Measurements from ENCODE around the gene TKT. TPM values are rescaled to one million over a fixed set of nuclear protein-coding genes. Genes with fewer than 3 reads are reported as not detected.
"Not testable (repeated sequence)": the region's sequence is repeated elsewhere in the genome, so short reads cannot be mapped to it uniquely, and the experiment has no call there.

TKT gene
- polyA plus RNA-seq, 2 of the 4 experiments (the other 2 are of a cell fraction): 628 to 1,457 TPM

GRCh38 chr3:53252947-53253322 lies 2.9 kb downstream of the TKT start:
- not testable (repeated sequence) for FAIRE-seq; DNase-seq (ENCODE audit: low read depth in 1 of 2, low spot score in 1 of 2); H3K9me3 ChIP-seq; ATAC-seq; TF ChIP-seq FOSL2 (IDR thresholded peaks at IDR 0.05)
- Histone ChIP-seq H3K4me1 (peaks cover 48% of the 10 kb centered on the region), H3K4me3 (peak overlapping the region; percentile 100), H3K4me2 (peak overlapping the region; percentile 74), H3K27ac (peak overlapping the region; percentile 99 to 100)
- TF ChIP-seq GATA3 (IDR thresholded peaks at IDR 0.05; ENCODE audit: borderline replicate concordance): 0 out of 2 replicates have a peak, but pooled peaks have one; percentile 13
- peak; percentile 51 for TF ChIP-seq FOSL2 (CRISPR knock-in tag; IDR thresholded peaks at IDR 0.05)
- ChIA-PET POLR2A (interaction anchor here (0.7 to 1.9 kb wide), 4 partner anchors 14 to 22 kb away, joined by 3 to 6 read pairs (median 4); no protein-coding TSS in a partner anchor), CTCF (interaction anchor here (1.2 to 1.6 kb wide), 2 partner anchors 12 to 33 kb away, joined by 4 to 5 read pairs; no protein-coding TSS in a partner anchor)
- 0% methylated on average over 7 of the region's 8 CpGs for whole genome bisulfite sequencing (ENCODE audit: missing lambda C conversion rate)

GRCh38 chr3:53252096-53252946 lies 3.5 kb downstream of the TKT start:
- Histone ChIP-seq H3K27ac (peak overlapping the region; percentile 99 to 100), H3K4me3 (peak overlapping the region; percentile 100), H3K9me3 (no peaks in the 10 kb centered on the region), H3K4me2 (peak overlapping the region; percentile 74), H3K4me1 (peaks cover 54% of the 10 kb centered on the region)
- POLR2A ChIA-PET: interaction anchor here (0.7 to 1.9 kb wide), 6 partner anchors 9 to 23 kb away, joined by 3 to 6 read pairs (median 3); no protein-coding TSS in a partner anchor
- FAIRE-seq (no peak), ATAC-seq (no peak), DNase-seq (ENCODE audit: low read depth in 1 of 2, low spot score in 1 of 2) (no peak)
- CTCF ChIA-PET: interaction anchor here (0.6 to 3.1 kb wide), 6 partner anchors 11 to 33 kb away, joined by 3 to 9 read pairs (median 4); no protein-coding TSS in a partner anchor
- WGBS (ENCODE audit: missing lambda C conversion rate): 1% methylated on average over 10 of the region's 10 CpGs
- TF ChIP-seq CEBPB (IDR thresholded peaks at IDR 0.05): 0 out of 4 replicates have a peak, but pooled peaks of 1 of the 2 experiments have one; percentile 7
- TF ChIP-seq SMC3 (IDR thresholded peaks at IDR 0.05): no peak

- peak overlapping the region; percentile 74 for H3K4me2 ChIP-seq
- peak overlapping the region; percentile 100 for H3K4me3 ChIP-seq
- peak overlapping the region; percentile 99 to 100 for H3K27ac ChIP-seq
- FAIRE-seq: no peak
- no peak for ATAC-seq
- TF ChIP-seq MAX (IDR thresholded peaks at IDR 0.05) (no peak), HES2 (IDR thresholded peaks at IDR 0.05) (no peak), MYC (IDR thresholded peaks at IDR 0.05; ENCODE audit: borderline replicate concordance, low read length) (no peak), SMC3 (IDR thresholded peaks at IDR 0.05) (no peak)
- 5% methylated on average over 3 of the region's 4 CpGs for WGBS (ENCODE audit: missing lambda C conversion rate)
- DNase-seq (ENCODE audit: low read depth in 1 of 2, low spot score in 1 of 2): no peak
- H3K4me1 ChIP-seq: peaks cover 56% of the 10 kb centered on the region
- ChIA-PET POLR2A (interaction anchor here (1.1 to 1.9 kb wide), 3 partner anchors 9 to 19 kb away, joined by 3 to 6 read pairs (median 3); no protein-coding TSS in a partner anchor), CTCF (interaction anchor here (1.1 to 3.1 kb wide), 4 partner anchors 10 to 32 kb away, joined by 3 to 9 read pairs (median 4); no protein-coding TSS in a partner anchor)
- no peaks in the 10 kb centered on the region for H3K9me3 ChIP-seq
Observed at GRCh38 chr3:53250881-53251605, 4.8 kb downstream of the TKT start.

- POLR2A ChIA-PET: no interaction called here
- peak overlapping the region; percentile 99 to 100 for H3K27ac ChIP-seq
- peak overlapping the region; percentile 74 for H3K4me2 ChIP-seq
- WGBS (ENCODE audit: missing lambda C conversion rate): 34% methylated on average over 3 of the region's 3 CpGs
- no peak for TF ChIP-seq KDM1A (IDR thresholded peaks at IDR 0.05; ENCODE audit: low read depth)
- no peaks in the 10 kb centered on the region for H3K9me3 ChIP-seq
- H3K4me3 ChIP-seq: peak overlapping the region; percentile 100
- FAIRE-seq: no peak
- no peak for ATAC-seq
- H3K4me1 ChIP-seq: peaks cover 62% of the 10 kb centered on the region
- no peak for DNase-seq (ENCODE audit: low read depth in 1 of 2, low spot score in 1 of 2)
- CTCF ChIA-PET: interaction anchor here (1.0 to 3.1 kb wide), 3 partner anchors 9 to 31 kb away, joined by 3 to 9 read pairs (median 3); no protein-coding TSS in a partner anchor
Observed at GRCh38 chr3:53250453-53250852, 5.4 kb downstream of the TKT start.

- ATAC-seq (no peak), DNase-seq (ENCODE audit: low read depth in 1 of 2, low spot score in 1 of 2) (no peak), FAIRE-seq (no peak)
- Histone ChIP-seq H3K9me3 (no peaks in the 10 kb centered on the region), H3K4me2 (peak overlapping the region; percentile 74), H3K4me1 (peaks cover 85% of the 10 kb centered on the region), H3K27ac (peak overlapping the region; percentile 100), H3K4me3 (peak overlapping the region; percentile 100)
- 12% methylated on average over 6 of the region's 6 CpGs for WGBS (ENCODE audit: missing lambda C conversion rate)
- CTCF ChIA-PET: interaction anchor here (1.1 to 1.7 kb wide), 4 partner anchors 9 to 28 kb away, joined by 3 to 6 read pairs (median 4); no protein-coding TSS in a partner anchor
- POLR2A ChIA-PET: no interaction called here
- TF ChIP-seq BCL3 (IDR thresholded peaks at IDR 0.05) (no peak), GATA3 (IDR thresholded peaks at IDR 0.05; ENCODE audit: borderline replicate concordance) (peak; percentile 28; the same call in 1 of the 2 replicates)
Observed at GRCh38 chr3:53248161-53248560, 7.7 kb downstream of the TKT start.

Measured in A549 (cell line).